ENCODE results near the gene DIP2B.

DNA sequence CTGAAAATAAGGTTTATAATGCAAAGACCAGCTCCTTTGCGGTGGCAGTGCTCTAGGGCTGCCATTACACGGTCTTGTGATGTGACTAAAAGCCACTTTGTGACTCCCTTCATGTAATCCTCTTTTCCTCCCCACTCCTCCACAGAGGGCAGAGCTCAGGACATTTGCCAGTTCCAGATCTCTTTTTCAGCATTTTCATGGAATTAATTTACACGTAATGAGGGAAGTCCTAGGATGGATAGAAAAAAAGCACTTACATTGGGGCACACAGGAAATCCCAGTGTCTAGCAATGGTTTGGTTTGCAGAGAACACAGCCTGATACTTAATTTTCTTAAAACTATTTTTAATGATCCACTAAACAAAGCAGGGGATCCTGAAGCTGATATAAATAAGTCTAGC lies 241.6 kb downstream of the DIP2B start:
- TF ChIP-seq, protein P1, sequence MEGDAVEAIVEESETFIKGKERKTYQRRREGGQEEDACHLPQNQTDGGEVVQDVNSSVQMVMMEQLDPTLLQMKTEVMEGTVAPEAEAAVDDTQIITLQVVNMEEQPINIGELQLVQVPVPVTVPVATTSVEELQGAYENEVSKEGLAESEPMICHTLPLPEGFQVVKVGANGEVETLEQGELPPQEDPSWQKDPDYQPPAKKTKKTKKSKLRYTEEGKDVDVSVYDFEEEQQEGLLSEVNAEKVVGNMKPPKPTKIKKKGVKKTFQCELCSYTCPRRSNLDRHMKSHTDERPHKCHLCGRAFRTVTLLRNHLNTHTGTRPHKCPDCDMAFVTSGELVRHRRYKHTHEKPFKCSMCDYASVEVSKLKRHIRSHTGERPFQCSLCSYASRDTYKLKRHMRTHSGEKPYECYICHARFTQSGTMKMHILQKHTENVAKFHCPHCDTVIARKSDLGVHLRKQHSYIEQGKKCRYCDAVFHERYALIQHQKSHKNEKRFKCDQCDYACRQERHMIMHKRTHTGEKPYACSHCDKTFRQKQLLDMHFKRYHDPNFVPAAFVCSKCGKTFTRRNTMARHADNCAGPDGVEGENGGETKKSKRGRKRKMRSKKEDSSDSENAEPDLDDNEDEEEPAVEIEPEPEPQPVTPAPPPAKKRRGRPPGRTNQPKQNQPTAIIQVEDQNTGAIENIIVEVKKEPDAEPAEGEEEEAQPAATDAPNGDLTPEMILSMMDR (IDR thresholded peaks at IDR 0.05): no peak
- TF ChIP-seq POLR2A (IDR thresholded peaks at IDR 0.05): no peak
